ENCODE data around the gene NWD2.

NWD2 gene

DNA sequence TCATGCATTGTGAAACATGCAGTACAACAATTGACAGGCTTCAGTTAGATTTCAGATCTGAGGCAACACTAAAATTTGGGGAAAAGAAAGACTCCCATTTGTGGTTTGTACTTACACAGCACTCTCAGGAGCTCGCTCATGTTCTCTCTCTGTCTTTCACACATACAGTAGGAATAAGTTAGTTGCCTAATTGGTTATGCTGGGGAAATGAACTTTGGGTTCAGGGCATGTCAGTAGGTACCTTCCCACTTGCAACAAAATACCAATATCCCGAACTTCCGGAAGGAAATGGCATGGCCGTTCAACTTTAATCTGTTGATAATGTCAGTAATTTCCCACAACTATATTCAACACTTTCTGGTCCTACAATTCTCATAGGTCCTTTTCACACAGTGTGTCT lies 223.3 kb downstream of the NWD2 start:
- DNase-seq (ENCODE audit: insufficient read length, low spot score) (no peak), FAIRE-seq (no peak)
- TF ChIP-seq POU2F2 (IDR thresholded peaks at IDR 0.05; ENCODE audit: low read depth, low read length) = no peak
- TF ChIP-seq POLR2A (IDR thresholded peaks at IDR 0.05; ENCODE audit: low read depth, low read length) = no peak
- no peak for TF ChIP-seq SPI1 (IDR thresholded peaks at IDR 0.05; ENCODE audit: low read depth, low read length)
- no peak for TF ChIP-seq POLR2AphosphoS5 (IDR thresholded peaks at IDR 0.05; ENCODE audit: low read depth, low read length)
- no peak for TF ChIP-seq PAX5 (IDR thresholded peaks at IDR 0.05; ENCODE audit: insufficient read depth, low read length, severe bottlenecking)
- no peak for TF ChIP-seq TAF1 (IDR thresholded peaks at IDR 0.05; ENCODE audit: low read depth, low read length)

GRCh38 chr4:37469286-37469685 lies 224.7 kb downstream of the NWD2 start:
- no peak for FAIRE-seq

GRCh38 chr4:37470245-37470644 lies 225.7 kb downstream of the NWD2 start:
- FAIRE-seq = no peak
- no peak for DNase-seq (ENCODE audit: insufficient read length, low spot score)
- no peak for TF ChIP-seq SPI1 (IDR thresholded peaks at IDR 0.05; ENCODE audit: low read depth, low read length)
- no peak for TF ChIP-seq POLR2A (IDR thresholded peaks at IDR 0.05; ENCODE audit: low read depth, low read length)
- TF ChIP-seq PAX5 (IDR thresholded peaks at IDR 0.05; ENCODE audit: insufficient read depth, low read length, severe bottlenecking) = no peak
- no peak for TF ChIP-seq POU2F2 (IDR thresholded peaks at IDR 0.05; ENCODE audit: low read depth, low read length)
- no peak for TF ChIP-seq TAF1 (IDR thresholded peaks at IDR 0.05; ENCODE audit: low read depth, low read length)
- no peak for TF ChIP-seq POLR2AphosphoS5 (IDR thresholded peaks at IDR 0.05; ENCODE audit: low read depth, low read length)

More at GRCh38 chr4:37469286-37469685, 224.7 kb downstream of the NWD2 start:
- TF ChIP-seq SPI1 (IDR thresholded peaks at IDR 0.05; ENCODE audit: low read depth, low read length) = no peak
- no peak for TF ChIP-seq POLR2AphosphoS5 (IDR thresholded peaks at IDR 0.05; ENCODE audit: low read depth, low read length)
- TF ChIP-seq TAF1 (IDR thresholded peaks at IDR 0.05; ENCODE audit: low read depth, low read length) = no peak
- TF ChIP-seq POU2F2 (IDR thresholded peaks at IDR 0.05; ENCODE audit: low read depth, low read length) = no peak
- no peak for DNase-seq (ENCODE audit: insufficient read length, low spot score)

DNA sequence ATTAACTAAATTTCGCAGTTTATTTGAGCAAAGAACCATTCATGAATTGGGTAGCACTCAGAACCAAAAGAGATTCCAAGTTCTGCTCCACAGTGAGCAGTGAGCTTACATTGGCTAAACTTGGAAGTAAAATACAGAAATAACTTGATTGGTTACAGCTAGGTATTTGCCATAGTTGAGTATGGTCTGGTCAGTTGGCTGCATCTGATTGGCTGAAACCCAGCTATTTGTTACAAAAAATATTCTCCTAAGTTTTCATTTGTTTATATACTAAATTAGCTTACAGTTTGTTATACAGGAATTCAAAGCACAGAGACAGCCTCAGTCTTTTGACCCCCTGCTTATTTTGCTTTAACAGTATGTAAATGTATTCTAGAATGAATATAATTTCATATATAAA lies 226.6 kb downstream of the NWD2 start:
- no peak for TF ChIP-seq TAF1 (IDR thresholded peaks at IDR 0.05; ENCODE audit: low read depth, low read length)
- DNase-seq (ENCODE audit: insufficient read length, low spot score) = no peak
- no peak for FAIRE-seq

DNA sequence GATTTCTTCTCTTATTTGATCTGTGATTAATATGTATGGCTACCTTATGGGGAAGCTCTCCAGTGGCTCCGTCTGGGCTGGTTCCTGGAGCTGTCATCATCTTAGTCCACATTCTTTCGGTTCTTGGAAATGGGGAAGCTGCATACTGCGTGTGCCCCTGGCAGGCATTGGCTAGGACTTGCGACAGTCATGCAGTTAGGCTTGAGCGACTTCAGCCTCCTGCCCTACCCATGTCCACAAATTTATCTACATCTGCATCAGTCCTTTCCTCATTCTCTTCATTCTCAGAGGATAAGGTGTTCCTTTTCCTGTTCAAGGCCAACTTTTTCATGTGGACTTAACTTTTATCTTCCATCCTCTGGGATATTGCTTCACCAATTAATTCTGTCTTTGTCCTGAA lies 227.4 kb downstream of the NWD2 start:
- no peak for TF ChIP-seq POLR2A (IDR thresholded peaks at IDR 0.05; ENCODE audit: low read depth, low read length)
- no peak for TF ChIP-seq POLR2AphosphoS5 (IDR thresholded peaks at IDR 0.05; ENCODE audit: low read depth, low read length)
- no peak for TF ChIP-seq TAF1 (IDR thresholded peaks at IDR 0.05; ENCODE audit: low read depth, low read length)
- TF ChIP-seq SPI1 (IDR thresholded peaks at IDR 0.05; ENCODE audit: low read depth, low read length) = no peak
- TF ChIP-seq POU2F2 (IDR thresholded peaks at IDR 0.05; ENCODE audit: low read depth, low read length) = no peak
- no peak for TF ChIP-seq PAX5 (IDR thresholded peaks at IDR 0.05; ENCODE audit: insufficient read depth, low read length, severe bottlenecking)
- DNase-seq (ENCODE audit: insufficient read length, low spot score) = no peak
- FAIRE-seq = no peak

- FAIRE-seq (no peak), DNase-seq (ENCODE audit: insufficient read length, low spot score) (no peak)
Measured at GRCh38 chr4:37473807-37474206, 229.3 kb downstream of the NWD2 start.

DNA sequence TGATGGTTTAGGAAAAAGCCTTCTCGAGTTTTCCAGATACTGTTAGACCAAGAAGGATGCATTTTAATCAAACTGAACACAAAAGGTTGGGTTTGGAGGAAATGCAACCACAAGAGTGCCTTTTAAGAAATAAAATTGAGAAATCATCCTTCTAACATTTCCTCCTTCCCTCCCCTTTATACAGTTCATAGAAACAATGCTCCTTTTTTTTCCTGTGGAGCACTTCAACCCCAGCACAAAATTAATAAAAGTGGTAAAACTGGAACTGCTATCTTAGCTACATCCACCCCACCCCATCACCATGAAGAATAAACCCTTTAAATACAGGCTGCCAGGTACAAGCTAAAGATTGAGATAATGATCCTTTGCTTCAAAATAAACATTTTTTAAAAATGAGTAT lies 230.5 kb downstream of the NWD2 start:
- DNase-seq (ENCODE audit: insufficient read length, low spot score) (no peak), FAIRE-seq (no peak)
- TF ChIP-seq POLR2A (IDR thresholded peaks at IDR 0.05; ENCODE audit: low read depth, low read length) (no peak), POU2F2 (IDR thresholded peaks at IDR 0.05; ENCODE audit: low read depth, low read length) (no peak), TAF1 (IDR thresholded peaks at IDR 0.05; ENCODE audit: low read depth, low read length) (no peak), PAX5 (IDR thresholded peaks at IDR 0.05; ENCODE audit: insufficient read depth, low read length, severe bottlenecking) (no peak), POLR2AphosphoS5 (IDR thresholded peaks at IDR 0.05; ENCODE audit: low read depth, low read length) (no peak), SPI1 (IDR thresholded peaks at IDR 0.05; ENCODE audit: low read depth, low read length) (no peak)

More at GRCh38 chr4:37473807-37474206, 229.3 kb downstream of the NWD2 start:
- TF ChIP-seq PAX5 (IDR thresholded peaks at IDR 0.05; ENCODE audit: insufficient read depth, low read length, severe bottlenecking) (no peak), POLR2AphosphoS5 (IDR thresholded peaks at IDR 0.05; ENCODE audit: low read depth, low read length) (no peak), TAF1 (IDR thresholded peaks at IDR 0.05; ENCODE audit: low read depth, low read length) (no peak), POLR2A (IDR thresholded peaks at IDR 0.05; ENCODE audit: low read depth, low read length) (no peak), POU2F2 (IDR thresholded peaks at IDR 0.05; ENCODE audit: low read depth, low read length) (no peak), SPI1 (IDR thresholded peaks at IDR 0.05; ENCODE audit: low read depth, low read length) (no peak)

- FAIRE-seq (no peak), DNase-seq (ENCODE audit: insufficient read length, low spot score) (no peak)
- no peak for TF ChIP-seq POU2F2 (IDR thresholded peaks at IDR 0.05; ENCODE audit: low read depth, low read length)
- TF ChIP-seq POLR2AphosphoS5 (IDR thresholded peaks at IDR 0.05; ENCODE audit: low read depth, low read length) = no peak
- TF ChIP-seq PAX5 (IDR thresholded peaks at IDR 0.05; ENCODE audit: insufficient read depth, low read length, severe bottlenecking) = no peak
- no peak for TF ChIP-seq POLR2A (IDR thresholded peaks at IDR 0.05; ENCODE audit: low read depth, low read length)
- no peak for TF ChIP-seq TAF1 (IDR thresholded peaks at IDR 0.05; ENCODE audit: low read depth, low read length)
- no peak for TF ChIP-seq SPI1 (IDR thresholded peaks at IDR 0.05; ENCODE audit: low read depth, low read length)
Measured at GRCh38 chr4:37475776-37476175, 231.2 kb downstream of the NWD2 start.

DNA sequence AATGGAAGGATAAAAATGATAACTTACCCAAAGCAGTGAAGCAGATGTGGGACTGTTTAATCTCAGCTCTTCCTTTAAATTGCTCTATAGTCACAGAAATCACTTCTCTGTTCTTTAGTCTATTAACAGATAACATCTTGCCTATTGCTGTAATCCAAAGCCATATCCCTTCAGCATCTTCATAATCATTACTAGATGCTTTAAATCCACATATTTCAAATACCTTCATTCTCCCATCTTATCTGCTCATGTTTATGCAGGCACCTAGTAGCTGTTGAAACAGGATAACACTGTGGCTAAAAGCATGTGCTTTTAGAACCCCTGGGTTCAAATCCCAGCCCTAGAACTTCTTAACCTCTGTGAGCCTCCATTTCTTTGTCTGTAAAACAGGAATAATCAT lies 231.7 kb downstream of the NWD2 start:
- DNase-seq (ENCODE audit: insufficient read length, low spot score) (no peak), FAIRE-seq (no peak)
- no peak for TF ChIP-seq POLR2AphosphoS5 (IDR thresholded peaks at IDR 0.05; ENCODE audit: low read depth, low read length)

- DNase-seq (ENCODE audit: insufficient read length, low spot score) (no peak), FAIRE-seq (no peak)
- no peak for TF ChIP-seq SPI1 (IDR thresholded peaks at IDR 0.05; ENCODE audit: low read depth, low read length)
- TF ChIP-seq TAF1 (IDR thresholded peaks at IDR 0.05; ENCODE audit: low read depth, low read length) = no peak
- no peak for TF ChIP-seq POLR2AphosphoS5 (IDR thresholded peaks at IDR 0.05; ENCODE audit: low read depth, low read length)
- TF ChIP-seq POU2F2 (IDR thresholded peaks at IDR 0.05; ENCODE audit: low read depth, low read length) = no peak
- TF ChIP-seq PAX5 (IDR thresholded peaks at IDR 0.05; ENCODE audit: insufficient read depth, low read length, severe bottlenecking) = no peak
- no peak for TF ChIP-seq POLR2A (IDR thresholded peaks at IDR 0.05; ENCODE audit: low read depth, low read length)
Measured at GRCh38 chr4:37476691-37477090, 232.1 kb downstream of the NWD2 start.

DNA sequence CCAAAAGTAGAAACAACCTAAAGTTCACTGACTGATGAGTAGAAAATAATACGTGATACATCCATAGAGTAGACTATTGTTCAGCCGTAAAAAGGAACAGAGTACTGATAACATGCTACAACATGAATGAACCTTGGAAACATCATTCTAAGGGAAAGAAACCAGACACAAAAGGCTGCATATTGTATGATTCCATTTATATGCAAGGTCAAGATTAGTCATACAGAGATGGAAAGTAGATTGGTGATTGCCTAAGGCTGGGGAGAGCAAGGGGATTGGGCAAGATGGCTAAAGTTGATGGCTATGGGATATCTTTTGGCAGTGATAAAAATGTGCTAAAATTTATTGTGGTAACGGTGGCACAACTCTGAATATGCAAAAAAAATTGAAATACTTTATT lies 232.6 kb downstream of the NWD2 start:
- DNase-seq (ENCODE audit: insufficient read length, low spot score) (no peak), FAIRE-seq (no peak)
- TF ChIP-seq SPI1 (IDR thresholded peaks at IDR 0.05; ENCODE audit: low read depth, low read length) (no peak), POLR2A (IDR thresholded peaks at IDR 0.05; ENCODE audit: low read depth, low read length) (no peak), POLR2AphosphoS5 (IDR thresholded peaks at IDR 0.05; ENCODE audit: low read depth, low read length) (no peak), PAX5 (IDR thresholded peaks at IDR 0.05; ENCODE audit: insufficient read depth, low read length, severe bottlenecking) (no peak), POU2F2 (IDR thresholded peaks at IDR 0.05; ENCODE audit: low read depth, low read length) (no peak), TAF1 (IDR thresholded peaks at IDR 0.05; ENCODE audit: low read depth, low read length) (no peak)
